LHCN-M2 (cell line): ENCODE measurements around the gene PSEN1. TPM values are rescaled to one million over a fixed set of nuclear protein-coding genes. Genes with fewer than 3 reads are reported as not detected.

Source experiments
- DNase-seq: peaks from one replicate; pipeline ENCODE4 v3.0.0-alpha.2; 2012; ENCODE audit warnings: low read depth
- total RNA-seq: library from RNA; depleted of rRNA; stranded (reverse); fragments of >200 nt; gene quantifications from 2 replicates; pipeline ENCODE4 v1.2.3, GENCODE V29; 2014

Gene PSEN1
- total RNA-seq, 1 experiment from 2014 or later = 38.6 TPM

- DNase-seq = no peak
Measured at GRCh38 chr14:73253323-73253610, 117.0 kb downstream of the PSEN1 start.

GRCh38 chr14:73253721-73254120, 117.4 kb downstream of the PSEN1 start:
- DNase-seq = no peak

- no peak for DNase-seq
Measured at GRCh38 chr14:73254247-73255004, 118.1 kb downstream of the PSEN1 start.

GRCh38 chr14:73255005-73255400, 118.7 kb downstream of the PSEN1 start:
- DNase-seq = no peak

GRCh38 chr14:73255693-73256225, 119.5 kb downstream of the PSEN1 start:
- no peak for DNase-seq

- no peak for DNase-seq
Measured at GRCh38 chr14:73258076-73258475, 121.8 kb downstream of the PSEN1 start.

- DNase-seq = no peak
Measured at GRCh38 chr14:73258845-73259611, 122.7 kb downstream of the PSEN1 start.

- no peak for DNase-seq
Measured at GRCh38 chr14:73259837-73260236, 123.5 kb downstream of the PSEN1 start.

- DNase-seq = no peak
Measured at GRCh38 chr14:73260574-73260973, 124.3 kb downstream of the PSEN1 start.

GRCh38 chr14:73261075-73261474, 124.8 kb downstream of the PSEN1 start:
- no peak for DNase-seq

GRCh38 chr14:73261520-73262426, 125.5 kb downstream of the PSEN1 start:
- no peak for DNase-seq

- no peak for DNase-seq
Measured at GRCh38 chr14:73262427-73263183, 126.3 kb downstream of the PSEN1 start.

GRCh38 chr14:73263606-73264005, 127.3 kb downstream of the PSEN1 start:
- DNase-seq = no peak

- no peak for DNase-seq
Measured at GRCh38 chr14:73264080-73264884, 128.0 kb downstream of the PSEN1 start.

- DNase-seq = no peak
Measured at GRCh38 chr14:73264885-73265720, 128.8 kb downstream of the PSEN1 start.

GRCh38 chr14:73265721-73266046, 129.4 kb downstream of the PSEN1 start:
- DNase-seq = no peak

GRCh38 chr14:73266317-73266716, 130.0 kb downstream of the PSEN1 start:
- no peak for DNase-seq

- no peak for DNase-seq
Measured at GRCh38 chr14:73267474-73267873, 131.2 kb downstream of the PSEN1 start.

GRCh38 chr14:73269729-73270531, 133.6 kb downstream of the PSEN1 start:
- no peak for DNase-seq
